GM12891 (cell line): ENCODE results near the gene MKLN1.

Experiments
- POLR2A ChIP-seq: IDR thresholded peaks from 2 replicates; pipeline ENCODE4 v1.6.1; 2011; ENCODE audit warnings: low read depth, low read length, control low read depth
- POLR2AphosphoS5 ChIP-seq: IDR thresholded peaks from 2 replicates; pipeline ENCODE4 v1.6.1; 2011; ENCODE audit warnings: low read depth, low read length, control low read depth

DNA sequence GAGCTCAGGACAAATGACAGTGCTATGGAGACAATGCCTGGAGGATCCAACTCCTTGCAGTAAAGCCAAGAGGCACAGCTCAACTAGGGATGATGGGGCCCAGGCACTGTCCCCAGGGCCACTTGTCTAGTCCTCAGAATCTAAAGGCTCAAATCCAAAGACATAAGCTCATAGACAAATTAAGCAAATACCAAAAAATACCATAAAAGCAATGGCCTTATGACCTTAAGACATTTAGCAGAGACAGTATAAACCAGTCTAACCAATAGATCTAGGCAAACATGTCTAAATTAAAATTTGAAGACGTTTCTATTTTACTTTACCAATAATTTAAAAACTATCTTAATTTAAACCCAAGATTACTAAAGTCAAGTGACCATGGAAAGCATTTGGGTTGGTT is 14.8 kb upstream of the MKLN1 start:
- TF ChIP-seq POLR2A (no peak), POLR2AphosphoS5 (no peak)
